Activated B cell treated with CpG ODN at 0.5 μM for 24 hours (primary cell): ENCODE measurements around the gene TRMT2A. TPM values are rescaled to one million over a fixed set of nuclear protein-coding genes. Genes with fewer than 3 reads are reported as not detected.

Source experiments
- ATAC-seq: fragments of 200-7000 bp; cut with Tn5 transposase; one replicate; pipeline ENCODE4 v1.10.0; 2021; ENCODE audit warnings: low read depth, mild to moderate bottlenecking, moderate library complexity
- CTCF ChIA-PET: fragments of 350-600 bp; sonication (Branson Sonifier 250); formaldehyde crosslinking; loops from one replicate; lab custom pipeline; 2021; ENCODE audit warnings: antibody characterized with exemption; lab: Charles Lee
- POLR2A ChIA-PET: fragments of 350-600 bp; sonication (Branson Sonifier 250); formaldehyde crosslinking; loops from one replicate; lab custom pipeline; 2021; ENCODE audit warnings: antibody characterized with exemption; lab: Charles Lee
- DNase-seq: peaks from one replicate; pipeline ENCODE4 v3.0.0; 2022
- H3K27ac Mint-ChIP-seq: one replicate; pipeline ENCODE4 v1.8.0; 2020; ENCODE audit warnings: mixed read lengths
- H3K27me3 Mint-ChIP-seq: one replicate; pipeline ENCODE4 v1.8.0; 2021; ENCODE audit warnings: mixed read lengths
- H3K36me3 Mint-ChIP-seq: one replicate; pipeline ENCODE4 v1.8.0; 2021; ENCODE audit warnings: low read depth, mixed read lengths
- H3K4me1 Mint-ChIP-seq: one replicate; pipeline ENCODE4 v1.8.0; 2021; ENCODE audit warnings: mixed read lengths
- H3K4me3 Mint-ChIP-seq: one replicate; pipeline ENCODE4 v1.8.0; 2020; ENCODE audit warnings: mild to moderate bottlenecking, mixed read lengths
- H3K9me3 Mint-ChIP-seq: one replicate; pipeline ENCODE4 v1.8.0; 2020; ENCODE audit warnings: mixed read lengths
- CTCF ChIP-seq: fragments of 200-600 bp; IDR thresholded peaks from one replicate; pipeline ENCODE4 v1.8.0; 2022; ENCODE audit warnings: antibody characterized with exemption, mild to moderate bottlenecking
- intact Hi-C: fragments of 100-400 bp; cut with micrococcal nuclease; formaldehyde crosslinking; loops from one replicate; pipeline ENCODE4 v1.15.1; 2024
- total RNA-seq: library from RNA; stranded (reverse); gene quantifications from 2 replicates; pipeline ENCODE4 v1.2.3, GENCODE V29; 2022

Gene TRMT2A
- total RNA-seq, 1 donor from 2014 or later: 91.7 TPM

GRCh38 chr22:20147237-20147988 is 30.4 kb upstream of the TRMT2A start:
- no peak overlapping the region for H3K27ac Mint-ChIP-seq
- H3K4me1 Mint-ChIP-seq: peaks cover 4% of the 10 kb centered on the region
- TF ChIP-seq CTCF: no peak
- peaks cover 7% of the 10 kb centered on the region for H3K36me3 Mint-ChIP-seq
- intact Hi-C loops: no loop called here
- POLR2A ChIA-PET: no interaction called here
- H3K27me3 Mint-ChIP-seq: no peaks in the 10 kb centered on the region
- ATAC-seq (no peak), DNase-seq (no peak)
- CTCF ChIA-PET: no interaction called here
- no peak overlapping the region for H3K4me3 Mint-ChIP-seq
- no peaks in the 10 kb centered on the region for H3K9me3 Mint-ChIP-seq

DNA sequence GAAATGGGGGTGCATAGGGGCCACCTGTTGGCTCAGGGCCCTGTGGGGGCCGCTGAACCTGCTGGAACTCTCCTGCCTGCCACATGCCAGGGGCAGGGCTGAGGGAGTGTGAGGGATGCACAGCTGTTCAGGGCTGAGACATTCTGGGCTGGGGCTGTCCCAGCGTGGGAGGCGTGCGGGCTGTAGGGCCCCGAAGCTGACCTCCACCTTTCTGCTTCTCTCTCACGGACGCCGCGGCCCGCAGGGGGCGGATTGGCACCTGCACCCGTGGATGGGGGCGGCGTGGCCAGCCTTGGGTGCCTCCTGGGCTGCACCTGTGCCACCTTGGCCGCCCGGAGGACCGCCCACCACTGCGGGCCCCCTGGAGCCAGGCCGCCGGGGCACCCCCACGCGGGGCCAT is 29.8 kb upstream of the TRMT2A start:
- H3K9me3 Mint-ChIP-seq: no peaks in the 10 kb centered on the region
- ATAC-seq: no peak
- ChIA-PET POLR2A (no interaction called here), CTCF (no interaction called here)
- H3K27me3 Mint-ChIP-seq: no peaks in the 10 kb centered on the region
- H3K36me3 Mint-ChIP-seq: peaks cover 7% of the 10 kb centered on the region
- intact Hi-C loops: no loop called here
- TF ChIP-seq CTCF: no peak
- H3K4me3 Mint-ChIP-seq: no peak overlapping the region
- DNase-seq: no peak
- H3K27ac Mint-ChIP-seq: no peak overlapping the region
- H3K4me1 Mint-ChIP-seq: peaks cover 4% of the 10 kb centered on the region

GRCh38 chr22:20145832-20146223 is 28.8 kb upstream of the TRMT2A start:
- no peak for TF ChIP-seq CTCF
- Mint-ChIP-seq H3K4me1 (peaks cover 4% of the 10 kb centered on the region), H3K27me3 (no peaks in the 10 kb centered on the region), H3K36me3 (peaks cover 7% of the 10 kb centered on the region), H3K27ac (no peak overlapping the region), H3K9me3 (no peaks in the 10 kb centered on the region), H3K4me3 (no peak overlapping the region)
- ATAC-seq: no peak
- CTCF ChIA-PET: no interaction called here
- POLR2A ChIA-PET: no interaction called here
- no peak for DNase-seq
- intact Hi-C loops: no loop called here

DNA sequence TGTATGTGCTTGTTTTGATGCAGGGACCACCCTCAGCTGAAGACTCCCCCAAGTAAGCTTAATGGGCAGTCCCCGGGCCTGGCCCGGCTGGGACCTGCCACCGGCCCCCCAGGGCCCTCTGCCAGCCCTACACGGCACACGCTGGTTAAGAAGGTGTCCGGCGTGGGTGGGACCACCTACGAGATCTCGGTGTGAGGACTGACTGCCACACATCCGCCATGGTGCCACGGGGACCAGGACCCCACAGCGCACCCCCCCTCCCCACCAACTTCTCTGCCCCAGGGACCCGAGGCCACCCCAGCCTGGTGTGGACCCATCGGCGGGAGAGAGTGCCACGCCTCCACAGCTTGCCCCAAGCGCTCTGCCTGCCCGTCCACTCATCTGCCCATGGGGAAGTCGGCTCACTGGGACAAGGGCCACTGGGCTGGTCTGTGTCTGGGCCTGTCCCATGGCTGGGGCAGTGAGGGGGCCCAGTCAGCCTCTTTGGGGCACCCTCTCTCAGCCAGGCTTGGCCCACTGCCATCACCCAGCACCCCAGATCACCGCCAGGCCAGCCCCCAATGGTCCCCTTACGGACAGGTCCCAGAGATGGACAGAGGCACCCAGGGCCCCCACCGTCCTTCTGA is 28.3 kb upstream of the TRMT2A start:
- intact Hi-C loops: no loop called here
- Mint-ChIP-seq H3K27ac (no peak overlapping the region), H3K4me1 (peaks cover 4% of the 10 kb centered on the region), H3K4me3 (no peak overlapping the region), H3K9me3 (no peaks in the 10 kb centered on the region), H3K27me3 (no peaks in the 10 kb centered on the region), H3K36me3 (peaks cover 7% of the 10 kb centered on the region)
- ChIA-PET POLR2A (no interaction called here), CTCF (no interaction called here)
- ATAC-seq (no peak), DNase-seq (no peak)
- no peak for TF ChIP-seq CTCF

DNA sequence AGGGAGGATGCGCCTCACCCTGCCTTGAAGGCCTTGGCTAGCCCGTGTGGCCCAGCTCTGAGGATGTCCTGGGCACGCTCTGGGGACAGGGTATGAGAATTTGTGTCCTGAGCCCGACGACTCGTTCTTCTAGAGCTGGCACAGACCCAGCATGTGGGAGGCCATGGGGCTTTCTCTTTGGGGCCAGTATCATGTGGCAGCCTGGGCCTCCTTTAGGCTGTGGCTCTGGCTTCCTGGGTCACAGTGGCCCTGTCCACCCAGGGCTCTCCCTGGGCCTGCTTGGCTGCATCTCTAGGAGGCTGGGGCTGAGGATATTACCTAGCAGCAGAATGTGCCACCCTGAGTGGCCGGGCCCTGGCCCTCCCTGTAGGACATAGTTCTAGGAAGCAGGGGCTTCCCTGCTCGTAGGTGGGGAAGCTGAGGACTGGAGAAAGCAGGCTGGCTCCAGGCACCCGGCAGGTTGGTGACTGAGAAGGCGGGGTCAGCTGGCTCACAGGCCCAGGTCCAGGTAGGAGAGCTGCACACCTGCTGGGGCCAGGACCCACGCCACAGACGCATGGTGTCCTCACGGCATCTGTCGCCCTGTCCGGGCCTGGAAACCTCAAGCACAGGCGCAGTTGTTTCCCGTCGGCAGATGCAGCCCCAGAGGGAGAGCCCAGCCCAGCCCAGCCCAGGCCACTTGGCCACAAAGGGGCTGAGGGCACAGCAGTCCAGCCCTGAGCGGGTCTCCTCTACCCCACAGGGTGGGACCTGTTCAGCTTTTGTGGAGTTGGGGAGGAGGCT is 27.0 kb upstream of the TRMT2A start:
- no peak overlapping the region for H3K27ac Mint-ChIP-seq
- POLR2A ChIA-PET: no interaction called here
- H3K27me3 Mint-ChIP-seq: no peaks in the 10 kb centered on the region
- H3K36me3 Mint-ChIP-seq: peaks cover 12% of the 10 kb centered on the region
- intact Hi-C loops: no loop called here
- H3K9me3 Mint-ChIP-seq: no peaks in the 10 kb centered on the region
- ATAC-seq (no peak), DNase-seq (no peak)
- CTCF ChIA-PET: no interaction called here
- TF ChIP-seq CTCF: no peak
- H3K4me3 Mint-ChIP-seq: no peak overlapping the region
- peaks cover 4% of the 10 kb centered on the region for H3K4me1 Mint-ChIP-seq
